NCI-H2227 (cell line): ENCODE data around the gene PSMC1.

Experiments
- DNase-seq: peaks from one replicate; lab custom pipeline; 2025; ENCODE audit not compliant: unreplicated experiment; lab: John Stamatoyannopoulos, UW

PSMC1 gene

GRCh38 chr14:90301122-90301521, 44.8 kb downstream of the PSMC1 start:
- DNase-seq = no peak

- peak; percentile 69 for DNase-seq
Measured at GRCh38 chr14:90301668-90302090, 45.3 kb downstream of the PSMC1 start.

- DNase-seq = no peak
Measured at GRCh38 chr14:90302529-90303303, 46.4 kb downstream of the PSMC1 start.

GRCh38 chr14:90303473-90303872, 47.1 kb downstream of the PSMC1 start:
- no peak for DNase-seq

- no peak for DNase-seq
Measured at GRCh38 chr14:90304502-90304901, 48.1 kb downstream of the PSMC1 start.

- DNase-seq = no peak
Measured at GRCh38 chr14:90305176-90305601, 48.8 kb downstream of the PSMC1 start.

- no peak for DNase-seq
Measured at GRCh38 chr14:90308561-90308960, 52.2 kb downstream of the PSMC1 start.

GRCh38 chr14:90317286-90317685, 60.9 kb downstream of the PSMC1 start:
- DNase-seq = no peak

GRCh38 chr14:90318016-90318415, 61.7 kb downstream of the PSMC1 start:
- DNase-seq = no peak

- no peak for DNase-seq
Measured at GRCh38 chr14:90319173-90319572, 62.8 kb downstream of the PSMC1 start.

- DNase-seq = no peak
Measured at GRCh38 chr14:90319634-90320541, 63.5 kb downstream of the PSMC1 start.

GRCh38 chr14:90321891-90322290, 65.5 kb downstream of the PSMC1 start:
- DNase-seq = no peak
